Measurements from ENCODE around the gene PUS7.
"Not testable (repeated sequence)": the region's sequence is repeated elsewhere in the genome, so short reads cannot be mapped to it uniquely, and the experiment has no call there.

The PUS7 gene

GRCh38 chr7:105493923-105494315 is 28.2 kb downstream of the PUS7 start:
- DNase-seq, result no peak

GRCh38 chr7:105493196-105493922 is 28.7 kb downstream of the PUS7 start:
- DNase-seq, result no peak

GRCh38 chr7:105489409-105489808 is 32.7 kb downstream of the PUS7 start:
- no peak for DNase-seq

- DNase-seq, result peak in 1 of 5 experiments; percentile 73
Observed at GRCh38 chr7:105487579-105488571, 34.2 kb downstream of the PUS7 start.

- no peak for DNase-seq
Observed at GRCh38 chr7:105480931-105481330, 41.1 kb downstream of the PUS7 start.

- no peak for DNase-seq
Observed at GRCh38 chr7:105478606-105479005, 43.5 kb downstream of the PUS7 start.

GRCh38 chr7:105477908-105478307 is 44.2 kb downstream of the PUS7 start:
- DNase-seq, result no peak

GRCh38 chr7:105474045-105474444 is 48.0 kb downstream of the PUS7 start:
- no peak for DNase-seq

- no peak for DNase-seq
Observed at GRCh38 chr7:105473163-105473562, 48.9 kb downstream of the PUS7 start.

- DNase-seq, result no peak
Observed at GRCh38 chr7:105470846-105471245, 51.2 kb downstream of the PUS7 start.

- no peak for DNase-seq
Observed at GRCh38 chr7:105470090-105470489, 52.0 kb downstream of the PUS7 start.

- DNase-seq, result no peak
Observed at GRCh38 chr7:105462765-105463420, 59.2 kb downstream of the PUS7 start.

GRCh38 chr7:105461518-105461917 is 60.6 kb downstream of the PUS7 start:
- no peak for DNase-seq

- no peak for DNase-seq
Observed at GRCh38 chr7:105457619-105458225, 64.3 kb downstream of the PUS7 start.

GRCh38 chr7:105454921-105455320 is 67.2 kb downstream of the PUS7 start:
- DNase-seq, result no peak

- DNase-seq, result no peak
Observed at GRCh38 chr7:105454095-105454747, 67.8 kb downstream of the PUS7 start.

- DNase-seq, result no peak
Observed at GRCh38 chr7:105452085-105452484, 70.0 kb downstream of the PUS7 start.

GRCh38 chr7:105450870-105451269 is 71.2 kb downstream of the PUS7 start:
- not testable (repeated sequence) for DNase-seq

GRCh38 chr7:105450177-105450861 is 71.8 kb downstream of the PUS7 start:
- no peak for DNase-seq

- DNase-seq, result peak in 1 of 5 experiments; percentile 76
Observed at GRCh38 chr7:105448181-105448580, 73.9 kb downstream of the PUS7 start.

GRCh38 chr7:105444342-105444987 is 77.6 kb downstream of the PUS7 start:
- DNase-seq, result no peak
